SK-N-SH (cell line): Measurements from ENCODE around the gene PDZD8. TPM values are rescaled to one million over a fixed set of nuclear protein-coding genes. Genes with fewer than 3 reads are reported as not detected.

Source experiments
- CTCF ChIA-PET: fragments of 300-600, 350-600 bp; formaldehyde crosslinking; extraction: SDS; loops from one replicate; lab custom pipeline; 2021; lab: Yijun Ruan, JAX
- POLR2A ChIA-PET: fragments of 350-600 bp; sonication (Branson Sonifier 250); formaldehyde crosslinking; extraction: SDS; loops from one replicate; lab custom pipeline; 2020; ENCODE audit warnings: antibody characterized with exemption, inconsistent platforms; lab: Yijun Ruan, JAX
- DNase-seq: peaks from one replicate; pipeline ENCODE4 v3.0.0; 2012
- H2AFZ ChIP-seq: fragments of 200-600 bp; sonication (generic); 2 replicates; pipeline ENCODE4 v1.8.1; 2016; ENCODE audit warnings: antibody characterized with exemption, mild to moderate bottlenecking, low read depth
- H3F3A ChIP-seq: fragments of 200-600 bp; sonication (generic); replicated peaks from 2 replicates; pipeline ENCODE3; 2016; ENCODE audit warnings: antibody characterized with exemption, mild to moderate bottlenecking; ENCODE audit not compliant: insufficient read depth
- H3K27ac ChIP-seq, 2 experiments: fragments of 200-500 bp in 1 of 2; fragments of 200-600 bp in 1 of 2; sonication (Bioruptor generic) in 1 of 2; sonication (generic), shearing (Covaris generic) in 1 of 2; 2 replicates each; pipeline versions ENCODE4 v1.5.1 to v1.6.1; 2014 to 2016; ENCODE audit warnings: low read depth in 2 of 2, inconsistent platforms in 1 of 2, low read length in 1 of 2, mild to moderate bottlenecking in 1 of 2, mixed read lengths in 1 of 2
- H3K27me3 ChIP-seq: fragments of 200-600 bp; sonication (generic), shearing (Covaris generic); 2 replicates; pipeline ENCODE4 v1.6.1; 2016; ENCODE audit warnings: mixed run types; ENCODE audit not compliant: insufficient read depth
- H3K36me3 ChIP-seq, 2 experiments: fragments of 200-500 bp in 1 of 2; fragments of 200-600 bp in 1 of 2; sonication (Bioruptor generic) in 1 of 2; sonication (generic) in 1 of 2; replicated peaks in 1 of 2; 2 replicates each; pipeline versions ENCODE3 to v1.5.1; 2014 to 2016; ENCODE audit warnings: low read length in 1 of 2, mild to moderate bottlenecking in 1 of 2; ENCODE audit not compliant: insufficient read depth in 2 of 2, control insufficient read depth in 1 of 2
- H3K4me1 ChIP-seq, 2 experiments: fragments of 200-500 bp in 1 of 2; fragments of 200-600 bp in 1 of 2; sonication (Bioruptor generic) in 1 of 2; sonication (generic), shearing (Covaris generic) in 1 of 2; 2 replicates each; pipeline versions ENCODE4 v1.5.1 to v1.6.1; 2014 to 2016; ENCODE audit warnings: low read depth in 1 of 2, low read length in 1 of 2, mixed run types in 1 of 2; ENCODE audit not compliant: insufficient read depth in 2 of 2, control insufficient read depth in 1 of 2
- H3K4me2 ChIP-seq: fragments of 200-600 bp; sonication (generic), shearing (Covaris generic); 2 replicates; pipeline ENCODE4 v1.6.1; 2017; ENCODE audit warnings: mixed run types
- H3K4me3 ChIP-seq, 2 experiments: fragments of 200-500 bp in 1 of 2; fragments of 200-600 bp in 1 of 2; sonication (Bioruptor generic) in 1 of 2; sonication (generic), shearing (Covaris generic) in 1 of 2; 2 replicates each; pipeline versions ENCODE4 v1.5.1 to v1.8.1; 2014 to 2016; ENCODE audit warnings: low read depth in 2 of 2, inconsistent platforms in 1 of 2, low read length in 1 of 2, mild to moderate bottlenecking in 1 of 2, mixed read lengths in 1 of 2, moderate library complexity in 1 of 2
- H3K79me2 ChIP-seq: fragments of 200-600 bp; sonication (generic); 2 replicates; pipeline ENCODE4 v1.8.1; 2017; ENCODE audit warnings: mild to moderate bottlenecking; ENCODE audit not compliant: insufficient read depth
- H3K9ac ChIP-seq: fragments of 200-600 bp; sonication (generic); 2 replicates; pipeline ENCODE4 v1.6.1; 2017; ENCODE audit warnings: mixed run types
- H3K9me2 ChIP-seq: fragments of 200-600 bp; sonication (generic); 2 replicates; pipeline ENCODE4 v1.6.1; 2017; ENCODE audit warnings: mixed run types
- H3K9me3 ChIP-seq: fragments of 200-600 bp; sonication (generic); 2 replicates; pipeline ENCODE4 v1.6.1; 2017; ENCODE audit warnings: mixed run types, mild to moderate bottlenecking, moderate library complexity
- H4K20me1 ChIP-seq: fragments of 200-600 bp; sonication (generic); 2 replicates; pipeline ENCODE4 v1.6.1; 2017; ENCODE audit warnings: mild to moderate bottlenecking, mixed run types; ENCODE audit not compliant: insufficient read depth
- EZH2phosphoT487 ChIP-seq: fragments of 200-600 bp; sonication (generic); IDR thresholded peaks from 2 replicates; pipeline ENCODE4 v1.6.1; 2017; ENCODE audit warnings: low read depth, mixed run types, mild to moderate bottlenecking, antibody characterized with exemption, moderate library complexity, borderline replicate concordance
- FOXJ3 ChIP-seq: sonication (generic); formaldehyde crosslinking; IDR thresholded peaks from 2 replicates; pipeline ENCODE4 v1.5.1; 2020; ENCODE audit warnings: mild to moderate bottlenecking, missing genetic modification reagents
- GATA2 ChIP-seq: sonication (generic); formaldehyde crosslinking; IDR thresholded peaks from 2 replicates; pipeline ENCODE4 v1.5.0; 2020; ENCODE audit warnings: mild to moderate bottlenecking, missing genetic modification reagents
- NFIC ChIP-seq: IDR thresholded peaks from 2 replicates; pipeline ENCODE4 v1.4.0; 2012; ENCODE audit warnings: borderline replicate concordance
- POLR2AphosphoS5 ChIP-seq: IDR thresholded peaks from 2 replicates; pipeline ENCODE4 v1.6.1; 2012; ENCODE audit warnings: low read depth, low read length
- RXRA ChIP-seq: IDR thresholded peaks from 2 replicates; pipeline ENCODE4 v1.4.0; 2012; ENCODE audit warnings: low read depth, mild to moderate bottlenecking, borderline replicate concordance
- SMC3 ChIP-seq: IDR thresholded peaks from 2 replicates; pipeline ENCODE4 v1.6.1; 2012; ENCODE audit warnings: low read depth, low read length, improper control_type of control experiment
- TAF1 ChIP-seq: IDR thresholded peaks from 2 replicates; pipeline ENCODE4 v1.6.1; 2012; ENCODE audit warnings: low read depth, mild to moderate bottlenecking, low read length, moderate library complexity, borderline replicate concordance
- USF2 ChIP-seq: fragments of 150-350 bp; IDR thresholded peaks from 2 replicates; pipeline ENCODE4 v1.6.1; 2017; ENCODE audit warnings: antibody characterized with exemption, low read length, low read depth, borderline replicate concordance
- YY1 ChIP-seq: IDR thresholded peaks from 2 replicates; pipeline ENCODE4 v1.4.0; 2012; ENCODE audit warnings: low read depth, mild to moderate bottlenecking
- WGBS: methylation state at CpG from one replicate; pipeline ENCODE4 v1.1.6; 2017; ENCODE audit warnings: low lambda C conversion rate; 5-methylcytosine and 5-hydroxymethylcytosine counted together
- polyA plus RNA-seq, 3 experiments: library from polyadenylated mRNA; depleted of rRNA; stranded (reverse); fragments of >200 nt; gene quantifications; 2 replicates each; pipeline ENCODE4 v1.2.3, GENCODE V29; 2012
- TF ChIP-seq, protein P1 (sequence below): fragments of 150-350 bp; IDR thresholded peaks from 2 replicates; pipeline ENCODE4 v1.6.1; 2016; ENCODE audit warnings: mild to moderate bottlenecking, low read depth, low read length

Gene PDZD8
- polyA plus RNA-seq, 1 of the 3 experiments (the other 2 are of a cell fraction) = 6.6 TPM

GRCh38 chr10:117324367-117324766 lies 50.9 kb downstream of the PDZD8 start:
- no peak overlapping the region for H2AFZ ChIP-seq
- H3K4me2 ChIP-seq = no peak overlapping the region
- ChIA-PET CTCF (interaction anchor here (0.6 to 8.3 kb wide), 3 partner anchors 37 to 145 kb away, joined by 3 to 86 read pairs (median 3); no protein-coding TSS in a partner anchor), POLR2A (no interaction called here)
- no peak overlapping the region for H3K4me3 ChIP-seq
- DNase-seq = no peak
- 100% methylated on average over 2 of the region's 2 CpGs for WGBS
- H3K9me2 ChIP-seq = no peaks in the 10 kb centered on the region
- peaks cover 0 to 4% of the 10 kb centered on the region in 2 experiments for H3K36me3 ChIP-seq
- H3F3A ChIP-seq = peaks cover 8% of the 10 kb centered on the region
- H3K4me1 ChIP-seq = no peaks in the 10 kb centered on the region
- no peaks in the 10 kb centered on the region for H3K9me3 ChIP-seq
- H3K27me3 ChIP-seq = no peaks in the 10 kb centered on the region
- no peak overlapping the region for H3K9ac ChIP-seq
- H3K27ac ChIP-seq = no peak overlapping the region
- peaks cover 21% of the 10 kb centered on the region; the same call in 1 of the 2 replicates for H3K79me2 ChIP-seq
- peaks cover 16% of the 10 kb centered on the region; the same call in 1 of the 2 replicates for H4K20me1 ChIP-seq
- TF ChIP-seq RXRA = no peak
- no peak for TF ChIP-seq YY1
- TF ChIP-seq TAF1 = no peak
- TF ChIP-seq USF2 = no peak
- TF ChIP-seq FOXJ3 (CRISPR knock-in tag) = no peak
- no peak for TF ChIP-seq NFIC
- no peak for TF ChIP-seq GATA2 (CRISPR knock-in tag)
- TF ChIP-seq, protein P1, sequence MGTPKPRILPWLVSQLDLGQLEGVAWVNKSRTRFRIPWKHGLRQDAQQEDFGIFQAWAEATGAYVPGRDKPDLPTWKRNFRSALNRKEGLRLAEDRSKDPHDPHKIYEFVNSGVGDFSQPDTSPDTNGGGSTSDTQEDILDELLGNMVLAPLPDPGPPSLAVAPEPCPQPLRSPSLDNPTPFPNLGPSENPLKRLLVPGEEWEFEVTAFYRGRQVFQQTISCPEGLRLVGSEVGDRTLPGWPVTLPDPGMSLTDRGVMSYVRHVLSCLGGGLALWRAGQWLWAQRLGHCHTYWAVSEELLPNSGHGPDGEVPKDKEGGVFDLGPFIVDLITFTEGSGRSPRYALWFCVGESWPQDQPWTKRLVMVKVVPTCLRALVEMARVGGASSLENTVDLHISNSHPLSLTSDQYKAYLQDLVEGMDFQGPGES = no peak
- no peak for TF ChIP-seq EZH2phosphoT487

GRCh38 chr10:117322260-117322659 lies 53.0 kb downstream of the PDZD8 start:
- H3K4me2 ChIP-seq = no peak overlapping the region
- no peak for TF ChIP-seq SMC3
- no peak for TF ChIP-seq POLR2AphosphoS5
- peaks cover 6 to 8% of the 10 kb centered on the region in 2 experiments for H3K36me3 ChIP-seq
- H3K9ac ChIP-seq = no peak overlapping the region
- 91% methylated on average over 4 of the region's 4 CpGs for WGBS
- no peak overlapping the region for H3K4me3 ChIP-seq
- no peaks in the 10 kb centered on the region for H3K9me3 ChIP-seq
- ChIA-PET POLR2A (no interaction called here), CTCF (interaction anchor here (8.3 kb wide), 1 partner anchor 106 kb away, joined by 86 read pairs; no protein-coding TSS in a partner anchor)
- H3K9me2 ChIP-seq = no peaks in the 10 kb centered on the region
- no peak for DNase-seq
- no peak overlapping the region for H2AFZ ChIP-seq
- no peak overlapping the region for H3K27ac ChIP-seq
- H3F3A ChIP-seq = peaks cover 5% of the 10 kb centered on the region
- peaks cover 17% of the 10 kb centered on the region; the same call in 1 of the 2 replicates for H3K79me2 ChIP-seq
- H3K4me1 ChIP-seq = no peaks in the 10 kb centered on the region
- H4K20me1 ChIP-seq = peaks cover 16% of the 10 kb centered on the region; the same call in 1 of the 2 replicates
- H3K27me3 ChIP-seq = no peaks in the 10 kb centered on the region
